Testis (tissue), 2 donors: ENCODE measurements around the gene CRIM1.

ENCODE experiments used
- CTCF ChIP-seq, 3 experiments: fragments of 450-650 bp in 2 of 3; fragments of 200-600 bp in 1 of 3; sonication (generic) in 1 of 3; IDR thresholded peaks; one replicate each; pipeline ENCODE4 v1.5.1; 2016 to 2019; ENCODE audit warnings: antibody characterized with exemption in 3 of 3, mild to moderate bottlenecking in 2 of 3, moderate library complexity in 1 of 3
- POLR2A ChIP-seq: fragments of 450-650 bp; IDR thresholded peaks from one replicate; pipeline ENCODE4 v1.6.1; 2017; ENCODE audit warnings: antibody characterized with exemption, mild to moderate bottlenecking, moderate library complexity

GRCh38 chr2:36451512-36451911 is 95.9 kb downstream of the CRIM1 start:
- TF ChIP-seq CTCF (IDR thresholded peaks at IDR 0.05) (no peak), POLR2A (no peak)
